Duodenal mucosa (tissue), 2 donors: Measurements from ENCODE around the gene PTPRM.

Source experiments
- H3K27ac ChIP-seq: one replicate; pipeline ENCODE4 v1.7.0; 2013; ENCODE audit warnings: low read depth, low read length
- H3K27me3 ChIP-seq, 2 donors: one replicate each; pipeline ENCODE4 v1.7.0; 2013; ENCODE audit warnings: low read length in 2 of 2, control low read depth in 1 of 2; ENCODE audit not compliant: insufficient read depth in 2 of 2, control insufficient read depth in 1 of 2
- H3K36me3 ChIP-seq, 2 donors: one replicate each; pipeline ENCODE4 v1.7.0; 2013; ENCODE audit warnings: low read length in 2 of 2, control low read depth in 1 of 2; ENCODE audit not compliant: insufficient read depth in 2 of 2, control insufficient read depth in 1 of 2
- H3K4me1 ChIP-seq, 2 donors: one replicate each; pipeline ENCODE4 v1.7.0; 2013; ENCODE audit warnings: low read length in 2 of 2, control low read depth in 1 of 2; ENCODE audit not compliant: insufficient read depth in 2 of 2, control insufficient read depth in 1 of 2
- H3K4me3 ChIP-seq, 2 donors: one replicate each; pipeline ENCODE4 v1.7.0; 2013; ENCODE audit warnings: low read length in 2 of 2, low read depth in 1 of 2
- H3K9ac ChIP-seq, 2 donors: one replicate each; pipeline ENCODE4 v1.7.0; 2013; ENCODE audit warnings: low read length in 2 of 2, low read depth in 1 of 2
- H3K9me3 ChIP-seq, 2 donors: one replicate each; pipeline ENCODE4 v1.7.0; 2013; ENCODE audit warnings: low read length in 2 of 2, control low read depth in 1 of 2; ENCODE audit not compliant: control insufficient read depth in 1 of 2

The PTPRM gene

DNA sequence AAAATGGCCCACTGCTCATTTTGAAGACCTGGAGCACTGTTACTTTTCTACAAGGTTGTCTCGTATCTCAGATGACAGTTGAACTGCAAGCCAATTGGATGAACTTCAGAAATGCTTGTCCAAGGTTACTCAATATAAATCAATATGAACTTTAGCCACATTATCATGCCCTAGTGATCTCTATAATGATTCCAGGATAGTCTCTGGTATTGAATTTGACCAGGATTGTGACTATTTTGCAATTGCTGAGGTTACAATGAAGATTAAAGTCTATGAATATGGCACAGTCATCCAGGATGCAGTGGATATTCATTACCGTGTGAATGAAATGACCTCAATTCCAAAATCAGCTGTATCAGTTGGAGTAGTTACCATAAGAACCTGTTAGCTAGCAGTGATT, 846.1 kb downstream of the PTPRM start:
- H3K4me1 ChIP-seq, result no peaks in the 10 kb centered on the region
- H3K4me3 ChIP-seq, result no peak overlapping the region
- H3K27ac ChIP-seq, result no peak overlapping the region
- H3K9me3 ChIP-seq, result peaks cover 5 to 6% of the 10 kb centered on the region in 2 donors
- no peaks in the 10 kb centered on the region for H3K27me3 ChIP-seq
- H3K36me3 ChIP-seq, result no peaks in the 10 kb centered on the region
- no peak overlapping the region for H3K9ac ChIP-seq

GRCh38 chr18:8413751-8414150, 846.6 kb downstream of the PTPRM start:
- H3K4me1 ChIP-seq, result no peaks in the 10 kb centered on the region
- H3K36me3 ChIP-seq, result no peaks in the 10 kb centered on the region
- H3K9ac ChIP-seq, result no peak overlapping the region
- H3K27ac ChIP-seq, result no peak overlapping the region
- H3K27me3 ChIP-seq, result no peaks in the 10 kb centered on the region
- H3K4me3 ChIP-seq, result no peak overlapping the region
- peaks cover 5 to 6% of the 10 kb centered on the region in 2 donors for H3K9me3 ChIP-seq

GRCh38 chr18:8416212-8417019, 849.3 kb downstream of the PTPRM start:
- no peak overlapping the region for H3K27ac ChIP-seq
- peaks cover 5% of the 10 kb centered on the region in 2 donors for H3K9me3 ChIP-seq
- no peaks in the 10 kb centered on the region for H3K4me1 ChIP-seq
- no peaks in the 10 kb centered on the region for H3K27me3 ChIP-seq
- H3K9ac ChIP-seq, result no peak overlapping the region
- no peak overlapping the region for H3K4me3 ChIP-seq
- H3K36me3 ChIP-seq, result no peaks in the 10 kb centered on the region

GRCh38 chr18:8422391-8422790, 855.3 kb downstream of the PTPRM start:
- no peak overlapping the region for H3K27ac ChIP-seq
- H3K36me3 ChIP-seq, result no peaks in the 10 kb centered on the region
- no peaks in the 10 kb centered on the region for H3K9me3 ChIP-seq
- H3K9ac ChIP-seq, result no peak overlapping the region
- H3K4me3 ChIP-seq, result no peak overlapping the region
- no peaks in the 10 kb centered on the region for H3K4me1 ChIP-seq
- H3K27me3 ChIP-seq, result no peaks in the 10 kb centered on the region

DNA sequence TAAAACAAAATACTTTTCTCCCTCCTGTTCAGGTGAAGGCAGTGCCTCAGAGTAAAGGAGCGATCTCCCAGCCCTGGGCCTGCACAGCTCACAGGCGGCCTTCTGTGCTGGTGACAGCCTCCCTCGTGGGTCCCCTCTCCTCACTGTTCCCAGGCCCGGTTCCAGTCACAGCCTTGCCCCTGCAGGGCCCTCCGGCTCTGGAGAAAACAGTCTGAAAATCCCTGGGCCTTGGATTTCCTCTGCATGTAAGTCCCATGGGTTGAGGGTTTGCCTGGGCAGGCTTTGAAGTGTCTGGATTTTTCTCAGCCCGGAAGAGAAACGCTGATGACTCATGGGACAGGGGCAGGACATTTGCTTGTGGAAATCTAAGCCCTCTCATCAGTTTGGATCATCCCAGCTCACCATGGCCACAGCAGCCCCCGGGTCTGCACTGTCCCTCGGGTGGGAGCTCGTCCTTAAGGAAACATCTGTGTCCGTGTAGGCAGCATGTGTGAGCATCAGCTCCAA, 856.0 kb downstream of the PTPRM start:
- Histone ChIP-seq H3K27ac (no peak overlapping the region), H3K4me3 (no peak overlapping the region), H3K36me3 (no peaks in the 10 kb centered on the region), H3K9ac (no peak overlapping the region), H3K4me1 (no peaks in the 10 kb centered on the region), H3K9me3 (no peaks in the 10 kb centered on the region), H3K27me3 (no peaks in the 10 kb centered on the region)

DNA sequence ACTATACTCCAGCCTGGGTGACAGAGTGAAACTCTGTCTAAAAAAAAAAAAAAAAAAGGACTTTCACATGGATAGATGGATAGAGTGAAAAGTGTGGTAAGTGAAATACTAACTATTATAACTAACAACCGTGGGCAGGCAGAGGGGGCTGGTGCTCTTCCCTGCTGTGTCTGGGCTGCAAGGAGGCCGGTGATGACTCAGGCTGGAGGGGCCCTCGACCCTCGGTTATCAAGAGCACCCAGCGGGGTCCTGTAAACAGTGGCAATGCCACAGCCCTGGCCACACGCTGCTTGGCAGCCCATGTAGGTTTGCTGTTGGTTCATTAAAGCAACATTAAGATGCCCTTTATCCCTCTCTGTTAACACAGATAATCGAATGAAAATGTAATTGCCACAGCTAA, 857.4 kb downstream of the PTPRM start:
- no peaks in the 10 kb centered on the region for H3K9me3 ChIP-seq
- no peak overlapping the region for H3K27ac ChIP-seq
- no peaks in the 10 kb centered on the region for H3K4me1 ChIP-seq
- no peak overlapping the region for H3K4me3 ChIP-seq
- H3K9ac ChIP-seq, result no peak overlapping the region
- H3K27me3 ChIP-seq, result no peaks in the 10 kb centered on the region
- no peaks in the 10 kb centered on the region for H3K36me3 ChIP-seq

- Histone ChIP-seq H3K9ac (no peak overlapping the region), H3K4me1 (no peaks in the 10 kb centered on the region), H3K4me3 (no peak overlapping the region), H3K27ac (no peak overlapping the region), H3K27me3 (no peaks in the 10 kb centered on the region), H3K9me3 (no peaks in the 10 kb centered on the region), H3K36me3 (no peaks in the 10 kb centered on the region)
Measured at GRCh38 chr18:8424917-8425725, 858.0 kb downstream of the PTPRM start.

DNA sequence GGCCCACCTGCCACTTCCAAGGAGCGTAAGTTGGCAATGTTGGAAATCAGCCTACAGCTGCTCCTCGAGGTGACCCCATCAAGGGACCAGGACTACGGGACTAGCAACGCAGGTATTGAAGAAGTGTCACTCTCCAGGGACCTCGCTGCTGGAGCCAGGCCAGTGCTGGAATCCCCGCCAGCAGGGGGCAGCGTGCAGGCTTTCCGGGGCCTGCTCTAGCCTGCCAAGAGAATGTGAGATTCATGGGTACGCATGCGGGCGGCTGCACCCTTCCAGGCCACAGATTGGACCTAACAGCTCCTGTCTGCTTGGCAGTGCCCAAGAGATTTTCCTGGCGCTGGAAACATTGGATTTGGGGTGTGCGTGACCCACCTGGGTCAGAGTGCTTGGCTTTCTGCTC, 859.3 kb downstream of the PTPRM start:
- Histone ChIP-seq H3K27me3 (no peaks in the 10 kb centered on the region), H3K4me3 (no peak overlapping the region), H3K36me3 (no peaks in the 10 kb centered on the region), H3K9ac (no peak overlapping the region), H3K27ac (no peak overlapping the region), H3K4me1 (no peaks in the 10 kb centered on the region), H3K9me3 (no peaks in the 10 kb centered on the region)

- Histone ChIP-seq H3K4me3 (no peak overlapping the region), H3K4me1 (no peaks in the 10 kb centered on the region), H3K27ac (no peak overlapping the region), H3K9me3 (no peaks in the 10 kb centered on the region), H3K27me3 (no peaks in the 10 kb centered on the region), H3K9ac (no peak overlapping the region), H3K36me3 (no peaks in the 10 kb centered on the region)
Measured at GRCh38 chr18:8427339-8427738, 860.2 kb downstream of the PTPRM start.

- H3K27ac ChIP-seq, result no peak overlapping the region
- no peaks in the 10 kb centered on the region for H3K36me3 ChIP-seq
- H3K27me3 ChIP-seq, result no peaks in the 10 kb centered on the region
- H3K4me3 ChIP-seq, result no peak overlapping the region
- no peaks in the 10 kb centered on the region for H3K9me3 ChIP-seq
- H3K9ac ChIP-seq, result no peak overlapping the region
- H3K4me1 ChIP-seq, result no peaks in the 10 kb centered on the region
Measured at GRCh38 chr18:8428951-8429350, 861.8 kb downstream of the PTPRM start.
